ENCODE data around the gene FHL2. TPM values are rescaled to one million over a fixed set of nuclear protein-coding genes. Genes with fewer than 3 reads are reported as not detected.

Gene FHL2
- total and polyA plus RNA-seq, 2 donors (not counting 3 experiments of a cell fraction or from before 2014, with no cell fraction given) = 197 to 491 TPM

DNA sequence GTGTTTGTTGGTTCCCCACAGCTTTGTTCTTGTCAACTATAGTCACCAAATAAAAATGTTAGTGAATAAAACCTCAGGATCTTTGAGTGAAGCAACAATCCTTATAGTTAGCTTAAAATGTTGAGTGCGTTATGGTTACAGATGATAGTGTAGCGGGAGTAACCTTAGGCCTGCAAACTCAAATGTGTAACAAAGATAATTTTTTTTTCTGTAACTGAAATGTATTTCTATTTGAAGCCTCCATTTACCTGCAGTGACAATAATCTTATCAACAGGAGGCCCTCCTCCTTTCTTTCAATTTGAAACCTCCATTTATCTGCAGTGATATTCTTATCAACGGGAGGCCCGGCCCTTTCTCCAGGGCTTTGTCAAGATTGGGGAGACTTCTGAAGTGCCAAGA, 64.6 kb downstream of the FHL2 start:
- POLR2A ChIA-PET = no interaction called here
- Histone ChIP-seq H3K36me3 (ENCODE audit: control insufficient read depth in 2 of 2, extremely low read depth in 1 of 2, insufficient read depth in 2 of 2, low read length in 2 of 2) (no peaks in the 10 kb centered on the region), H3K79me2 (ENCODE audit: control insufficient read depth, insufficient read depth, low read length) (peaks cover 23% of the 10 kb centered on the region), H3K9me3 (replicated peaks; ENCODE audit: control insufficient read depth, insufficient read depth, low read length) (no peaks in the 10 kb centered on the region), H3K9me1 (replicated peaks; ENCODE audit: control insufficient read depth, extremely low read depth, insufficient read depth, low read length) (no peaks in the 10 kb centered on the region), H3K4me3 (replicated peaks in 1 of 3; ENCODE audit: insufficient read depth in 1 of 3, low read depth in 1 of 3, low read length in 3 of 3) (no peak overlapping the region), H3K4me2 (ENCODE audit: insufficient read depth, low read length) (no peak overlapping the region), H3K9ac (replicated peaks; ENCODE audit: extremely low read depth, insufficient read depth, low read length) (no peak overlapping the region), H2AFZ (ENCODE audit: low read depth, low read length) (no peak overlapping the region), H4K20me1 (replicated peaks; ENCODE audit: control insufficient read depth, extremely low read depth, insufficient read depth, low read length) (no peaks in the 10 kb centered on the region), H3K4me1 (ENCODE audit: control insufficient read depth, extremely low read depth, insufficient read depth, low read length) (peaks cover 27% of the 10 kb centered on the region), H3K27ac (ENCODE audit: insufficient read depth, low read depth, low read length) (no peak overlapping the region), H3K27me3 (ENCODE audit: control insufficient read depth in 2 of 2, insufficient read depth in 2 of 2, low read length in 2 of 2) (no peaks in the 10 kb centered on the region)
- CTCF ChIA-PET = no interaction called here
- intact Hi-C loops (cut with micrococcal nuclease) = no loop called here
- dilution Hi-C loops (cut with MboI; ENCODE audit: extremely low pct_ligation_motif_present, low sequenced_read_pairs) = no loop called here
- FAIRE-seq (no peak), DNase-seq (ENCODE audit: low read depth, low spot score) (no peak)
- no peak for TF ChIP-seq JUN (IDR thresholded peaks at IDR 0.05; ENCODE audit: borderline replicate concordance, insufficient read depth, insufficient read length, low read depth)
- BruUV-seq (replicated peaks) = no TSS peak

DNA sequence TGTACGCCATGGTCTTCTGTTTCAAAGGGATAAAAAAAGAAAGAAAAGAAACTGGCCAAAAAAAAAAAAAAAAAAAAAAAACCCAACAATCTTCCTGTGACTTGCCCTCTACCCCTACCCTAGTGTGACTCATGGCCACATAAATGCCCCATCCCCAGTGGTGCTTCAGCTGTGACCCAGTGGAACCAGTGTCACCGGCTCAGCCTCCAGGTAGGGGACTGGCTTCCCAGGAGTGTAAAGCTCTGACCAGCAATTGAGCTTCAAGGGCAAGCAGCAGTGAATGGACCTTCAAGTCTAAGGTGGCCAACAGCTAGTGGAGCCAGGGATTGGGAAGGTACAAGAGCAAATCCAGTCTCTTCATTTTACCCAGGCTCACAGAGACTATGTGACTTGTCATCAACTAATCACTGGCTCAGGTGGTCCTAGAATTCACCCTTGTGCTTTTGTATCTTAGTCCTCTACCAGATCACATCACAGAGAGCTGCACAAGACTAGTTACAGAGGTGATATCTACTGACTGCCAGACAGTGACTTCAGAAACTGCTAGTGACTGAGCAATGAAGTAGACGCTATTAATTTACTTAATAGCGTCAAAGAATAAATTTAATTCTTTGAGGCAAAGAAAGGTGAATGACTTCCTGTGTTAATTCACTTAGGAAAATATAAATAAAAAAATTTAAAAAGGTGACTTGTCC, 68.0 kb downstream of the FHL2 start:
- no peak overlapping the region for H3K4me2 ChIP-seq (ENCODE audit: insufficient read depth, low read length)
- intact Hi-C loops (cut with micrococcal nuclease) (no loop called here), dilution Hi-C loops (cut with MboI; ENCODE audit: extremely low pct_ligation_motif_present, low sequenced_read_pairs) (no loop called here)
- no peak overlapping the region for H2AFZ ChIP-seq (ENCODE audit: low read depth, low read length)
- ChIA-PET CTCF (interaction anchor here (0.8 to 3.8 kb wide), 3 partner anchors 9 to 43 kb away, joined by 3 to 13 read pairs (median 3); no protein-coding TSS in a partner anchor), POLR2A (interaction anchor here (0.7 kb wide), 1 partner anchor 43 kb away, joined by 5 read pairs; no protein-coding TSS in a partner anchor)
- no peak overlapping the region for H3K4me3 ChIP-seq (replicated peaks in 1 of 3; ENCODE audit: insufficient read depth in 1 of 3, low read depth in 1 of 3, low read length in 3 of 3)
- TF ChIP-seq POLR2A (IDR thresholded peaks at IDR 0.05; ENCODE audit: low read depth, low read length) (no peak), FOS (IDR thresholded peaks at IDR 0.05; ENCODE audit: borderline replicate concordance, insufficient read depth, low read length) (no peak)
- TF ChIP-seq, protein P1, sequence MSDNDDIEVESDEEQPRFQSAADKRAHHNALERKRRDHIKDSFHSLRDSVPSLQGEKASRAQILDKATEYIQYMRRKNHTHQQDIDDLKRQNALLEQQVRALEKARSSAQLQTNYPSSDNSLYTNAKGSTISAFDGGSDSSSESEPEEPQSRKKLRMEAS (IDR thresholded peaks at IDR 0.05; ENCODE audit: insufficient read depth, insufficient read length) = no peak
- H3K79me2 ChIP-seq (ENCODE audit: control insufficient read depth, insufficient read depth, low read length) = peaks cover 22% of the 10 kb centered on the region
- FAIRE-seq = no peak
- H3K36me3 ChIP-seq (ENCODE audit: control insufficient read depth in 2 of 2, extremely low read depth in 1 of 2, insufficient read depth in 2 of 2, low read length in 2 of 2) = no peaks in the 10 kb centered on the region
- H4K20me1 ChIP-seq (replicated peaks; ENCODE audit: control insufficient read depth, extremely low read depth, insufficient read depth, low read length) = no peaks in the 10 kb centered on the region
- H3K9me1 ChIP-seq (replicated peaks; ENCODE audit: control insufficient read depth, extremely low read depth, insufficient read depth, low read length) = no peaks in the 10 kb centered on the region
- no peak for DNase-seq (ENCODE audit: low read depth, low spot score)
- H3K9ac ChIP-seq (replicated peaks; ENCODE audit: extremely low read depth, insufficient read depth, low read length) = no peak overlapping the region
- BruUV-seq (replicated peaks) = no TSS peak
- peaks cover 31% of the 10 kb centered on the region for H3K4me1 ChIP-seq (ENCODE audit: control insufficient read depth, extremely low read depth, insufficient read depth, low read length)
- H3K27ac ChIP-seq (ENCODE audit: insufficient read depth, low read depth, low read length) = no peak overlapping the region
- H3K27me3 ChIP-seq (ENCODE audit: control insufficient read depth in 2 of 2, insufficient read depth in 2 of 2, low read length in 2 of 2) = no peaks in the 10 kb centered on the region
- H3K9me3 ChIP-seq (replicated peaks; ENCODE audit: control insufficient read depth, insufficient read depth, low read length) = no peaks in the 10 kb centered on the region

All from endothelial cell of umbilical vein (primary cell).